ENCODE results near the gene ARIH2. TPM values are rescaled to one million over a fixed set of nuclear protein-coding genes. Genes with fewer than 3 reads are reported as not detected.

ARIH2 gene
- total and polyA plus RNA-seq, 9 of the 15 experiments (the other 6 are each of a cell fraction or from before 2014, with no cell fraction given) = 27.0 to 120 (median 108) TPM

- Histone ChIP-seq H3K4me1 (replicated peaks in 1 of 2; ENCODE audit: control insufficient read depth in 2 of 2, insufficient read depth in 2 of 2, low read length in 2 of 2) (peaks cover 37 to 63% of the 10 kb centered on the region in 2 experiments; a peak in 4 of 5 replicates), H3K4me2 (ENCODE audit: insufficient read depth, low read length) (no peak overlapping the region), H3K27ac (ENCODE audit: extremely low read depth, low read depth, low read length) (no peak overlapping the region; the same call in 2 of the 3 replicates), H4K20me1 (replicated peaks; ENCODE audit: control insufficient read depth, insufficient read depth, low read length) (peaks cover 12% of the 10 kb centered on the region), H3K9me3 (replicated peaks; ENCODE audit: control insufficient read depth, insufficient read depth, low read depth, low read length) (no peaks in the 10 kb centered on the region), H3K79me2 (ENCODE audit: control insufficient read depth, insufficient read depth, low read length) (peaks cover 83% of the 10 kb centered on the region), H2AFZ (ENCODE audit: low read depth, low read length) (no peak overlapping the region), H3K36me3 (ENCODE audit: control insufficient read depth, insufficient read depth, low read length) (peaks cover 76% of the 10 kb centered on the region), H3K4me3 (no peak overlapping the region), H3K9ac (ENCODE audit: insufficient read depth in 1 of 2, low read depth in 2 of 2, low read length in 2 of 2) (peak overlapping the region in 1 of 2 experiments; percentile 72; a peak in 1 of 4 replicates), H3K9me1 (ENCODE audit: control insufficient read depth, insufficient read depth, low read length) (peaks cover 9% of the 10 kb centered on the region), H3K27me3 (ENCODE audit: control insufficient read depth in 2 of 2, insufficient read depth in 2 of 2, low read length in 2 of 2) (no peaks in the 10 kb centered on the region)
- whole genome bisulfite sequencing (ENCODE audit: insufficient coverage, low coverage, missing lambda C conversion rate) = 84% methylated on average over 6 of the region's 8 CpGs
- ChIA-PET POLR2A (interaction anchor here (0.6 to 3.8 kb wide), 11 partner anchors 8 to 68 kb away, joined by 3 to 19 read pairs (median 4); partner anchors contain the start of gene QRICH1), CTCF (ENCODE audit: low intra/inter-chr PET ratio) (no interaction called here)
- FAIRE-seq (no peak), DNase-seq (ENCODE audit: extremely low read depth in 1 of 4, low spot score in 3 of 4) (no peak), ATAC-seq (no peak)
- in situ Hi-C loops (cut with MboI) = no loop called here
- intact Hi-C loops (cut with micrococcal nuclease) = loop anchor here (10.0 kb wide), 1 partner anchor 139 kb away; the partner anchor contains the start of gene CCDC71
- BruUV-seq (replicated peaks) = no TSS peak
- TF ChIP-seq POLR2AphosphoS2 (IDR thresholded peaks at IDR 0.05; ENCODE audit: low read length) (peak; percentile 53), TCF7L2 (IDR thresholded peaks at IDR 0.05; ENCODE audit: low read depth, low read length) (no peak), SIN3B (IDR thresholded peaks at IDR 0.05; ENCODE audit: low read depth) (no peak), POLR2A (conservative IDR thresholded peaks at IDR 0.05) (peak; percentile 37; the same call in 1 of the 2 replicates), KDM5B (IDR thresholded peaks at IDR 0.05; ENCODE audit: insufficient replicate concordance, low read depth, low read length) (peak; percentile 21), RBFOX2 (IDR thresholded peaks at IDR 0.05; ENCODE audit: low read depth, low read length) (0 out of 2 replicates have a peak, but pooled peaks have one; percentile 47), SMC3 (conservative IDR thresholded peaks at IDR 0.05; ENCODE audit: insufficient read depth, low read depth, low read length) (no peak), SUPT5H (IDR thresholded peaks at IDR 0.05) (peak; percentile 47), NEUROD1 (IDR thresholded peaks at IDR 0.05; ENCODE audit: borderline replicate concordance, low read depth, low read length, partially characterized antibody) (no peak), POLR2G (IDR thresholded peaks at IDR 0.05; ENCODE audit: low read depth, low read length) (peak; percentile 69)
Measured at GRCh38 chr3:49025793-49026520, 107.3 kb downstream of the ARIH2 start.
